HG03521 (cell line): Measurements from ENCODE around the gene OSBPL6.
"Not testable (repeated sequence)": the region's sequence is repeated elsewhere in the genome, so short reads cannot be mapped to it uniquely, and the experiment has no call there.

ENCODE experiments used
- ATAC-seq: cut with Tn5 transposase; IDR thresholded peaks from one replicate; pipeline ENCODE4 v1.9.1; 2021; ENCODE audit warnings: mild to moderate bottlenecking, moderate library complexity; ENCODE audit not compliant: unreplicated experiment

OSBPL6 gene

GRCh38 chr2:178394859-178395258 lies 200.5 kb downstream of the OSBPL6 start:
- ATAC-seq: no peak

DNA sequence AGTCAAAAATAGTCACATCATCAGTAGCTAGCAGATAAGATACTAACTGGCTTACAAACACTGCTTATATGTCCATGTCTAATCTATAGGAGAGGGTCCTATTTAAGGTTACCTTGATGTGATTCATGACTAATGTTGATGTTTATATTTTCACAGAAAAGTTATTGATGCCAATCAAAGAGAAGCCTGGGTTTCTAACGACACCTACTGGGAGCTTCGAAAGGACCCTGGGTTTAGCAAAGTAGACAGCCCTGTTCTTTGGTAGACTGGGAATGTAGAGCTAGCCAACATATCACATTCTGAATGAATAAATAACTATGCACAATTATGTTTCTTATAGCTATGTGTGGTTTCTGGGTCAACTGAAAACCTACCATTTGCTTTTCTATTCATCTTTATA lies 201.0 kb downstream of the OSBPL6 start:
- ATAC-seq: no peak

DNA sequence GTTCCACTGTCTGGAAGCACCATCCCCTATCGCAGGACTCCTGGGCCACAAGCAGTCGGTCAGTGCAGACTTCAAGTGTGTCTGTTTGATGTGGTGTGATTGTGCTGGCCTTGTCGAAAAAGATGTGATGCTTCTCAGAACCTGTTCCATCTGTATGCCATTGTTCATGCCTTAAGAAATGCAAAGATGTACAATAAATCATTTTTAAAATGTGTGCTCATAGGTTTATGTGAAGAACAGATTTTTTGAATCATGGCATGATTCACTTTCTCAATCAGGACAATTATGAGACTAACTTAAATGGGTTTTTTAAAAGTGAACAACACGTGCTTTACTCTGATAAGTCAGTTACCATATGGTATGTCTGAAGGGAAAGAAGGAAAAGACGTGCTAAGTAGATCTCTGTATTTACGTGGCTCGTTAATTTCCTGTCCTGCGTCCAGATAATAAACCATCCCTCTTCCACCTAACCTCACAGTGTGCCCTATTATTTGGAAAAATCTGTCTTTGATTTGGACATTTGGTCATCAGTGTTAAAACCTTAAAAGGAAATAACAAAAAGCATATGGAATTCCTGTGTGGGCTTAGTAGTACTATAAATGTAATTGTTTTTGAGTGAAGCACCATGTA lies 201.7 kb downstream of the OSBPL6 start:
- ATAC-seq: no peak

GRCh38 chr2:178397002-178397605 lies 202.8 kb downstream of the OSBPL6 start:
- ATAC-seq: peak; percentile 77

DNA sequence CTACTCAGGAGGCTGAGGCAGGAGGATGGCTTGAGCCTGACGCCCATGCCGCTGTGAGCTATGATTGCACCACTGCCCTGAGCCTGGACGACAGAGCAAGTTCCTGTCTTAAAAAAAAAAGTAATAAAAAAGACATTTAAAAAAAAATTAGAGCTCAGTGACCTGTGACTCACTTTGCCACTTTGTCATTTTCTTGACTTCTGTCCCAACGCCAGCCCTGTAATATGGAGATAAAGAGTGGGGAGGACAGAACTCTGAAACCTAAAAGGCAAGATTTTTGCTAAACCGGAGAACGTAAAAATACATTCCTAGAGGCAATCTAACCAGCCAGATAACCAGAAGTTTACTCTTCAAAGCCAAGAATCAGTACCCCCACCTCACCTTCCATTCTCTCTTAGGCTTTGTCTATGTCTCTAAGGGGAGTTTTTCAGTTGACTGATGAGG lies 207.7 kb downstream of the OSBPL6 start:
- ATAC-seq: no peak

DNA sequence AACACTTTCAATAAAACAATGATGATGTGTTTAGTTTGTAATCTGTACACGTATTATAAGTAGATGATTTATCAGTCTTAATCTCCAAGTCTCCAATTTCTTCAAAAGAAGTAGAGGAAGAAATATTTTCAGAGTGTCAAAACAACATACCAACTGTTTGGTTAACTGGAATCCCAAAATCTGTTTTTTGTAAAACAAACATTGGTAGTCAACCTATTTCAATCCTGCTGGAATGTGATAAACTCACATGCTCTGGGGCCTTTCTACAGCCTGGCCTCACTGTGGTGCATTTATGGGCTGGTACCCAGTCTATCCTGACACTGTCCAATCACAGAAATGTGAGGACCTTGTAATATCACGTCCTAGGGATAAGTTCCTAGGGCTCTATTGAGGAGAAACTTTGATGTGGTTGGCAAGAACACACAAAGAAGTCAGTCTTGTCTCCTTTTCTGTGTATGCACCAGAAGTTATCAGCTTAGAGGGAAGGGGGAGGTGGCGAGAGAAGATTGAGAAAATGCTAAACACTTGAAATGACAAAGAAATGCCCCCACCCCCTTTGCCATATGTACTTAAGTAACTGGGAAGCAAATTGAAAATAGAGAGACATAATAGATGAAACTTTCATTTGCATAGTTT lies 209.5 kb downstream of the OSBPL6 start:
- peak; percentile 25 for ATAC-seq

GRCh38 chr2:178404368-178404767 lies 210.1 kb downstream of the OSBPL6 start:
- ATAC-seq: peak; percentile 99

GRCh38 chr2:178409261-178409660 lies 214.9 kb downstream of the OSBPL6 start:
- ATAC-seq: no peak

- ATAC-seq: no peak
Observed at GRCh38 chr2:178412047-178412446, 217.7 kb downstream of the OSBPL6 start.

DNA sequence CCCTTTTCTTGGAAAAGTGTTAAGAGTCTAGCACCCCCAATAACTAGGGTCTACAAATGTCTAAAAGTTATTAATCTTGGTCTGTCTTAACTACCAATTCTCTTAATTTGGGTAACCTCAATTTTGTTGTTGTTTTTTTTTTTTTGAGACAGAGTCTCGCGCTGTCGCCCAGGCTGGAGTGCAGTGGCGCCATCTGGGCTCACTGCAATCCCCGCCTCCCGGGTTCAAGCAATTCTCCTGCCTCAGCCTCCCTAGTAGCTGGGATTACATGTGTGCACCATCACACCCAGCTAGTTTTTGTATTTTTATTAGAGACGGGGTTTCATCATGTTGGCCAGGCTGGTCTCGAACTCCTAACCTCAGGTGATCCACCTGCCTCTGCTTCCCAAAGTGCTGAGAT lies 218.1 kb downstream of the OSBPL6 start:
- not testable (repeated sequence) for ATAC-seq

- peak; percentile 73 for ATAC-seq
Observed at GRCh38 chr2:178413472-178414265, 219.4 kb downstream of the OSBPL6 start.

DNA sequence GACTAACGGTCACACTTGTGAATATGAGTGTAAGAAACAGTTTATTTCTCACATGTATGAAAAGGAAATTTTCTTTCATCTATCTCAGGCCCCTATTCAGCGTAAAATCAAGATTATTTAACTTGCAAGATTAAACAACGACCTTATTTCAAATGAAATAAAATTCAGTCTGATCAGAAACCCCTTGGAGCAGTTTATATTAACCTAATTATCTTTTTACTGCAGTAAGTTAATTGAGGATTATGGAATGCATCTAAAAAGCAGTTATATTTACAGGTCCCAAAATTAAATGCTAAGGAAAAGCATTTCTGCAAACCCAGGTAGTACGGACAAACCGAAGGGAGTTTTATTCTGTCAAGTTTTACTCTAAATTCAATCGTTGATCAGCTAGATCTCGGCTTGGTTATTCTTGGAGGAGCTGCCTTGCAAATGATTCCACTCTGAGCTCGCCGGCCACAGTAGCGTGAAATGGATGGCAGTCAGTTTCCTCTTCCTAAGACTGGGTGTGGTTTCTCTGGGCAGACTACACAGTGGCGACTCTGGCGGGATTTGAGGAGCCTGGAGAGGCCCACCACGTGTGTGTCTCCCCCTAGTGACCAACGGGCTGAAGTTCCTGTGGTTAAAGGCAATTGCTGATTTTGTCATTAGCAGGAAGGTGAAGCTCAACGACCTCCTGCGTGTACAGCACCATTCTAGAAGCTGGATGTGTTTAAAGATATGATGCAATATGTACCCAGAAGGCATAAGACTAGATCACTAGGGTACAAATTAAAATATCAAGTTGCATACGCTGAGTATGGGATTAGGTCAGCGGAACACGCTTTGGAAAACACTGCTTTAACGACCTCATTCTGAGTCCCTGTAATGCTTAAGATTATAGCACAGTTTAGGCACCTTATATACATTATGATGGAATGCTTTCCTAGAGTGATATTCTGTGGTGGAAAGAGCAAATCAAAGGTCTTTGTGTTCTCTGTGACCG lies 220.2 kb downstream of the OSBPL6 start:
- ATAC-seq: peak; percentile 73

- ATAC-seq: no peak
Observed at GRCh38 chr2:178415979-178416378, 221.7 kb downstream of the OSBPL6 start.

DNA sequence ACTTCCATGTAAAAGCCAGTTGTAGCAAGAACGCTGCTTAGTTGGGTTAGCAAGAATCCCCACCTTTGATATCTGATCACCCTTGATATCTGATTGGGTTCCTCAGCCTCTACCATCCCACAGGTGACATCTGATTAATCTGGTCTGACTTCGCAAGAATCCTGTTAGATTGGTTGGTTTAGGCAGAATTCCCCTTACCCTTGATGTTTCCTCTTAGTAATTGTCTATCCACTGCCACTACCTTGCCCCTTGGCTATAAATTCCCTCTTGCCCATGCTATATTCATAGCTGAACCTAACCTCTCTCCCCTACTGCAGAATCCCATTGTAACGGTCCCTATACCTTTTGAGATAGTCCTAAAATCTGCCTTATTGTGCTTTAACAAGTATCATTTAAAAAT lies 223.6 kb downstream of the OSBPL6 start:
- ATAC-seq: no peak

DNA sequence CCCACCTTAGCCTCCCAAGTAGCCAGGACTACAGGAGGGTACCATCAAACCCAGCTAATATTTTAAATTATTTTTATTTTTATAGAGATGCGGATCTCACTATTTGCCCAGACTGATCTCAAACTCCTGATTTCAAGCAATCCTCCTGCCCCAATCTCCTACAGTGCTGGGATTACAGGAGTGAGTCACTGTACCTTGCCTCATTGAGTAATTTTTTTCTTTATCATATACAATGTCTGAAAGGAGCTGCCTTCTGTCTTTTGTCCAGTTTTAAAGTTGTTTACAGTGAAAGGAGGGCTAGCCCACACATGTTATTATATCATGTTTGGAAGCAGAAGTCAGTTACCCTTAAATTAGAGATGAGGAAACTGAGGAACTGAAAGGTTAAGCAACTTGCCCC lies 224.1 kb downstream of the OSBPL6 start:
- ATAC-seq: no peak

DNA sequence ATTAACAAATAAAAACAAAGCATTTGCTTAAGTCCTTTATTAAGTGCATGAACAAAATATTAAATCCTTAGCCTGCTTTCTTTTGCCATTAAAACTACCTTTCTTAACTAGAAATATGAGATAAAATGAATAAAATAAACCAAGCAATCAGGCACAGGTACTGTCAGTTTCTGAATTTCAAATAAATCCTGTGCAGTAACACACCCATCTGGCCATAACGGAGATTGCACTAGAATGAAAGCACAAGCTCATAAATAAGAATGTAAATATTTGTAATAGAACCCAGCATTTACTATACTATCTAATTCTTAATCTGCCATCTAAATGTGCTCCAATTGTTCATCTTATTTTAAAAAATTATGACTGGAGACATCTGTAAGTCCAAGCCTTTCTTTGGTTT lies 224.8 kb downstream of the OSBPL6 start:
- ATAC-seq: no peak

- no peak for ATAC-seq
Observed at GRCh38 chr2:178420463-178420999, 226.2 kb downstream of the OSBPL6 start.

DNA sequence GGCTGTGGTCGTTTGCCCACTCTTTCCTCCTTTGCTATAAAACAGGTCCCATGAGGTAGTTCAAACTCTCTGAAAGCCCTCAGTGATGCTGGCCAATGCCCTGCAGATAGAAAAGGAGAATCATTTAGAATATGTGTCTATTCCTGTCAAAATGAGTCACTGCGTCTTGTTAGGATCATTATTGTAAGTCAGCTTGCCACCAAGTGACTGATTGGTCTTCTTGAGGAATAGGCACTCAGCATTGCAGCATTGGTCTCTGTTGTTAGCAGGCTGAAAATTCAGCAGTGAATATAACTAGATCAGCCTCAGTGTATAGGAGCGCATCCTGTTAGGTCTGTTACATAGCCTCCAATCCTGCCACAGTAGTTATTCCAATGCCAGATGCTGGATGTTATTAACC lies 227.8 kb downstream of the OSBPL6 start:
- ATAC-seq: no peak

DNA sequence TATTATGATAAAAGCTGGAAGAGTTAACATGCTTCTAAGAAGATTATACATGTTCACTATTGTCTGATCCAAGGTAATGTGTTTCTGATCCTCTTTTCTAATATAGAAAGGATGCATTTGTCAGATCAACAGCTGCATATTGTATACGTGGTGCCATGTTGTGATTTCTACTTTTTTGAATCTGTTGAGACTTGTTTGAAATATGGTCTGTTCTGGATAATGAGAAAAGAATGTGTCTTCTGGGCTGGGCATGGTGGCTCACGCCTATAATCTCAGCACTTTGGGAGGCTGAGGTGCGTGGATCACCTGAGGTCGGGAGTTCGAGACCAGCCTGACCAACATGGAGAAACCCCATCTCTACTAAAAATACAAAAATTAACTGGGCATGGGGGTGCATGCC lies 229.4 kb downstream of the OSBPL6 start:
- not testable (repeated sequence) for ATAC-seq

- no peak for ATAC-seq
Observed at GRCh38 chr2:178425255-178425827, 231.0 kb downstream of the OSBPL6 start.
